Ishikawa (cell line): Measurements from ENCODE around the gene STX1A.

Source experiments
- CEBPB ChIP-seq: IDR thresholded peaks from 2 replicates; pipeline ENCODE4 v1.6.1; 2012
- CREB1 ChIP-seq: IDR thresholded peaks from 2 replicates; pipeline ENCODE4 v1.6.1; 2012; ENCODE audit warnings: low read depth
- EGR1 ChIP-seq: IDR thresholded peaks from 2 replicates; pipeline ENCODE4 v1.6.1; 2012
- EP300 ChIP-seq: IDR thresholded peaks from 2 replicates; pipeline ENCODE4 v1.6.1; 2012; ENCODE audit warnings: borderline replicate concordance
- FOXM1 ChIP-seq: IDR thresholded peaks from 2 replicates; pipeline ENCODE4 v1.6.1; 2012; ENCODE audit warnings: low read depth, borderline replicate concordance
- NFIC ChIP-seq: IDR thresholded peaks from 2 replicates; pipeline ENCODE4 v1.6.1; 2012
- RAD21 ChIP-seq: IDR thresholded peaks from 2 replicates; pipeline ENCODE4 v1.6.1; 2012; ENCODE audit warnings: low read depth
- TAF1 ChIP-seq: IDR thresholded peaks from 2 replicates; pipeline ENCODE4 v1.6.1; 2012; ENCODE audit warnings: low read depth, mild to moderate bottlenecking
- TCF12 ChIP-seq: IDR thresholded peaks from 2 replicates; pipeline ENCODE4 v1.6.1; 2012; ENCODE audit warnings: low read depth
- TEAD4 ChIP-seq: IDR thresholded peaks from 2 replicates; pipeline ENCODE4 v1.6.1; 2012
- YY1 ChIP-seq: IDR thresholded peaks from 2 replicates; pipeline ENCODE4 v1.6.1; 2012; ENCODE audit warnings: low read depth
- ZBTB7A ChIP-seq: IDR thresholded peaks from 2 replicates; pipeline ENCODE4 v1.6.1; 2012; ENCODE audit warnings: low read depth
- TF ChIP-seq, protein P1 (sequence below): IDR thresholded peaks from 2 replicates; pipeline ENCODE4 v1.6.1; 2012
- TF ChIP-seq, protein P2 (sequence below): IDR thresholded peaks from 2 replicates; pipeline ENCODE4 v1.6.1; 2012; ENCODE audit warnings: low read depth, mild to moderate bottlenecking
- TF ChIP-seq, protein P3 (sequence below): IDR thresholded peaks from 2 replicates; pipeline ENCODE4 v1.6.1; 2012

Gene STX1A

DNA sequence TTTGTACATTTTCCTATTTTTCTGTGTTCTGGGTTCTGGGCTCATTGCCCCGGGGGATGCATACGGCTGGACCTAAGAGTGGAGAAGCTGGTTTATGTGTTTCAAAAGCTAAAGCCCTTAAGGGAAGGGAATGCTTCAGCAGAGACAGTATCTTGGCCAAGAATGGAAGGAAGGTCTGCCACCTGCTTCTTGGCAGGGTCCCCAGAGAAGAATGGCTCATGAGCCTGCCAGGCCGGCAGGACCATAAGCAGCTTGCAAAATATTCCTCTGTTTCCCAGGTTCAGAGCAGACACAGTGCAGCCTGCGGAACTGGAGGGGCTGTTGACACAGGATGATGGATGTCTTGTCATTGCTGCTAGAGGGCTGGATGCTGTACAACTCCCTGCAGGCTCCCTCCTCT, 26.9 kb upstream of the STX1A start:
- TF ChIP-seq NFIC: peak; percentile 86
- TF ChIP-seq FOXM1: peak; percentile 66; the same call in 1 of the 2 replicates
- TF ChIP-seq EP300: peak; percentile 81
- peak; percentile 89 for TF ChIP-seq TCF12
- no peak for TF ChIP-seq CREB1
- TF ChIP-seq, protein P1, sequence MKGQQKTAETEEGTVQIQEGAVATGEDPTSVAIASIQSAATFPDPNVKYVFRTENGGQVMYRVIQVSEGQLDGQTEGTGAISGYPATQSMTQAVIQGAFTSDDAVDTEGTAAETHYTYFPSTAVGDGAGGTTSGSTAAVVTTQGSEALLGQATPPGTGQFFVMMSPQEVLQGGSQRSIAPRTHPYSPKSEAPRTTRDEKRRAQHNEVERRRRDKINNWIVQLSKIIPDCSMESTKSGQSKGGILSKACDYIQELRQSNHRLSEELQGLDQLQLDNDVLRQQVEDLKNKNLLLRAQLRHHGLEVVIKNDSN: no peak; the same call in 1 of the 2 replicates
- TF ChIP-seq YY1: no peak
- TF ChIP-seq, protein P2, sequence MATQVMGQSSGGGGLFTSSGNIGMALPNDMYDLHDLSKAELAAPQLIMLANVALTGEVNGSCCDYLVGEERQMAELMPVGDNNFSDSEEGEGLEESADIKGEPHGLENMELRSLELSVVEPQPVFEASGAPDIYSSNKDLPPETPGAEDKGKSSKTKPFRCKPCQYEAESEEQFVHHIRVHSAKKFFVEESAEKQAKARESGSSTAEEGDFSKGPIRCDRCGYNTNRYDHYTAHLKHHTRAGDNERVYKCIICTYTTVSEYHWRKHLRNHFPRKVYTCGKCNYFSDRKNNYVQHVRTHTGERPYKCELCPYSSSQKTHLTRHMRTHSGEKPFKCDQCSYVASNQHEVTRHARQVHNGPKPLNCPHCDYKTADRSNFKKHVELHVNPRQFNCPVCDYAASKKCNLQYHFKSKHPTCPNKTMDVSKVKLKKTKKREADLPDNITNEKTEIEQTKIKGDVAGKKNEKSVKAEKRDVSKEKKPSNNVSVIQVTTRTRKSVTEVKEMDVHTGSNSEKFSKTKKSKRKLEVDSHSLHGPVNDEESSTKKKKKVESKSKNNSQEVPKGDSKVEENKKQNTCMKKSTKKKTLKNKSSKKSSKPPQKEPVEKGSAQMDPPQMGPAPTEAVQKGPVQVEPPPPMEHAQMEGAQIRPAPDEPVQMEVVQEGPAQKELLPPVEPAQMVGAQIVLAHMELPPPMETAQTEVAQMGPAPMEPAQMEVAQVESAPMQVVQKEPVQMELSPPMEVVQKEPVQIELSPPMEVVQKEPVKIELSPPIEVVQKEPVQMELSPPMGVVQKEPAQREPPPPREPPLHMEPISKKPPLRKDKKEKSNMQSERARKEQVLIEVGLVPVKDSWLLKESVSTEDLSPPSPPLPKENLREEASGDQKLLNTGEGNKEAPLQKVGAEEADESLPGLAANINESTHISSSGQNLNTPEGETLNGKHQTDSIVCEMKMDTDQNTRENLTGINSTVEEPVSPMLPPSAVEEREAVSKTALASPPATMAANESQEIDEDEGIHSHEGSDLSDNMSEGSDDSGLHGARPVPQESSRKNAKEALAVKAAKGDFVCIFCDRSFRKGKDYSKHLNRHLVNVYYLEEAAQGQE: no peak
- TF ChIP-seq EGR1: no peak
- peak; percentile 72 for TF ChIP-seq CEBPB
- TF ChIP-seq, protein P3, sequence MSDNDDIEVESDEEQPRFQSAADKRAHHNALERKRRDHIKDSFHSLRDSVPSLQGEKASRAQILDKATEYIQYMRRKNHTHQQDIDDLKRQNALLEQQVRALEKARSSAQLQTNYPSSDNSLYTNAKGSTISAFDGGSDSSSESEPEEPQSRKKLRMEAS: peak; percentile 16; the same call in 1 of the 2 replicates
- TF ChIP-seq RAD21: peak; percentile 13; the same call in 1 of the 2 replicates
- TF ChIP-seq ZBTB7A: no peak
- TF ChIP-seq TEAD4: peak; percentile 56

DNA sequence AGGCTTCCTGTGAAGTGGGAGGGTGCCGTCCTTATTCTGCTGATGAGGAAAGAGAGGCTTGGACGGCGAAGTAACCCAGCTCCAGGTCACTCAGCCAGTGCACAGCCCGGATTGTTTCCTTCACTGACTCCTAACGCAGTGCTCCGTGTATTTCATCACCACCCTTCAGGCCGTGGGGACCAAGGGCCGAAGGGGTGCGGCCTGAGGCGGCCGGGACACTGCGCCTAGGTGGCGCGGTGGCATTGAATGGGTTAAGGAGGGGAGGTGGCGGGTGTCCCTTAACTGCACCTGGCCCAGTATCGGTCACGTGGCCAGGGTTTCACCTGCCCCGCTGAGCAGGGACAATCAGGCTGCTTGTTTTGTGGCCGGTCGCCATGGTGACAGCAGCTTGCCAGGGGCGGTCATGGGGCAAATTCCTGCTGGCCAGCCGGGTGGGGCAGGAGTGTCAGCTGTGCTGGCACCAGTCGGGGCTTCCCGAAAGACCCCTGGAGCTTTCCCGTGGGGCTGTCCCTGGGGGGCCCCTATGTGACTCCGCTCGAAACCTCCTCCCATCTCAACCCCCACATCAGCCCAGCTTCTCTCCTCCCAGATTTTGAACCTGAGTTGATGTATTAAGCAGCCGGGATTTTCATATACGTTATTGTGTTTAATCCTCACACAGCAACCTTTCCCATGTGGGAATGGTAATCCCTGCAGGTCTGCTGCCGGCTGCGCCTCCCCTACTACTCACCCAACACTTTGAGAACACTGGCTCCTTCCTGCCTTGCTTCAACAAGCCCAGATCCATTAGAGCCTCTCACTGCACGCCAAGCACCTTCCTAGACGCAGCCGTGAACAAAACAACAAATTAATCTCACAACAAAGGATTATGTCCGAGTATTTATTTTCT, 23.5 kb upstream of the STX1A start:
- peak; percentile 98 for TF ChIP-seq TEAD4
- TF ChIP-seq EGR1: no peak; the same call in 1 of the 2 replicates
- TF ChIP-seq CEBPB: peak; percentile 75
- peak; percentile 50; the same call in 1 of the 2 replicates for TF ChIP-seq YY1
- TF ChIP-seq, protein P3: peak; percentile 76
- TF ChIP-seq NFIC: peak; percentile 99
- TF ChIP-seq FOXM1: peak; percentile 93
- TF ChIP-seq RAD21: peak; percentile 23; the same call in 1 of the 2 replicates
- TF ChIP-seq, protein P1: peak; percentile 99
- peak; percentile 99 for TF ChIP-seq EP300
- TF ChIP-seq TAF1: peak; percentile 49; the same call in 1 of the 2 replicates
- peak; percentile 100 for TF ChIP-seq TCF12
- TF ChIP-seq, protein P2: no peak
- TF ChIP-seq CREB1: no peak
- TF ChIP-seq ZBTB7A: peak; percentile 94; the same call in 1 of the 2 replicates

DNA sequence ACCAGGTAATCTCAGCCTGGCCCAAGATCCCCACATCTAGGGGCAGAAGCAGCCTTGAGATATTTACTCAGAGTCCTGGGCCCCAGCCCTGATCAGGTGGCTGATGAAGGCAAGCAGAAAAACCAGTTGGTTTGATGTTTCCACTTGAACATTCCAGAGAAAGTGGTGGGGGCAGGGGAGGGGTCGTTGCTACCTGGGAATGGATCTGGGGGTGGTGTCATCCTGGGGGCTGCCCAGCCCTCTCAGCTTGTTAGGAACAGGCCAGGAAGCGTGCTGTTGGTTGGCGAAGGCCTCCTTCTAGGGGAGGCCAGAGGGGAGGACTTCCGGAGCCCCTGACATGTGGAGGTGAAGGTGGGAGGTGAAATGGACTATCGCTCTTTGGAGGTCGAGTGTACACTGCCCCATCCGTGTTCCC, 22.9 kb upstream of the STX1A start:
- TF ChIP-seq, protein P3: peak; percentile 10
- TF ChIP-seq, protein P1: peak; percentile 79
- TF ChIP-seq NFIC: peak; percentile 62; the same call in 1 of the 2 replicates
- no peak for TF ChIP-seq EGR1
- peak; percentile 63; the same call in 1 of the 2 replicates for TF ChIP-seq EP300
- TF ChIP-seq TEAD4: peak; percentile 85
- no peak for TF ChIP-seq TCF12
- TF ChIP-seq FOXM1: peak; percentile 32; the same call in 1 of the 2 replicates
- no peak for TF ChIP-seq CREB1
- TF ChIP-seq RAD21: no peak
- no peak for TF ChIP-seq TAF1
- TF ChIP-seq ZBTB7A: no peak
- no peak for TF ChIP-seq CEBPB
- TF ChIP-seq YY1: no peak
- TF ChIP-seq, protein P2: no peak
